Measurements from ENCODE around the gene MRPL14.
A peak's percentile ranks its signal among the peaks of the same experiment; 100 is the strongest.
"Not testable (repeated sequence)": the region's sequence is repeated elsewhere in the genome, so short reads cannot be mapped to it uniquely, and the experiment has no call there.

The MRPL14 gene

DNA sequence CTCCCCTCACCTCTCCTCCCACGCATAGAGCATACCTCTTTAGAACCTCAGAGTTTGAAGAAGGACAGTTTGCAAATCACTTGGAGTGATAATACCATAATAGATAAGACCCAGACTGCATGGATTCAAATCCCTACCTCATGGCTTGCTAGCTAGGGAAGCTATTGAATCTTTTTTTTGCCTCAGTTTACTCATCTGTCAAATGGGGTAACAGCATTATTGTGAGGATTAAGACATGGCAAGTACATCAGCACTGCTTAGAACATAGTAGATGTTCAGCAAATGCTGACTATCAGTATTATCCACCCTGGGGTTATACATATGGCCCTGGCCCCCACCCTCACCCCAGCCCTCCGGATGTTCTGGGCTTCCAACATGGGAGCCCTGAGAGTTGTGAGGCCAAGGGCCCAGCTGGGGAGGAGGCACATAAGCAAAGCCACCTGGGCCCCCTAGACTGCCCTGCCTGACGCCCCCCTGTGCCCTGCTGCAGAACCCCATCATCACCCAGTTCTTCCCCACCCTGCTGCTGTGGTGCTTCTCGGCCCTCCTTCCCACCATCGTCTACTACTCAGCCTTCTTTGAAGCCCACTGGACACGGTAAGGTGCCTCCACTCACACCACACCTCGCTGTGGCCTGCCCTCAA is 22.2 kb upstream of the MRPL14 start:
- no peak for DNase-seq

DNA sequence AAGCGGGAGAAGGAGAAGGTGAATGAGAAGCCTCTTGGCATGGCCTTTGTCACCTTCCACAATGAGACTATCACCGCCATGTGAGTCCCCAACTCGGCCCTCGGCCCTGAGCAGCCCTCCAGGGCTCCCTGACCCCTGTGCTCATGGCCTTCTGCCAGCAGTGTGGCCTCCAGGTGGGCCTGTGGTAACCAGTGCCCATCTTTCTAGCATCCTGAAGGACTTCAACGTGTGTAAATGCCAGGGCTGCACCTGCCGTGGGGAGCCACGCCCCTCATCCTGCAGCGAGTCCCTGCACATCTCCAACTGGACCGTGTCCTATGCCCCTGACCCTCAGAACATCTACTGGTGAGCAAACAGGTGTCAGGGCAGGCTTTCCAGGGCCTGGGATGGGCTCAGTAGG is 21.1 kb upstream of the MRPL14 start:
- no peak for DNase-seq

DNA sequence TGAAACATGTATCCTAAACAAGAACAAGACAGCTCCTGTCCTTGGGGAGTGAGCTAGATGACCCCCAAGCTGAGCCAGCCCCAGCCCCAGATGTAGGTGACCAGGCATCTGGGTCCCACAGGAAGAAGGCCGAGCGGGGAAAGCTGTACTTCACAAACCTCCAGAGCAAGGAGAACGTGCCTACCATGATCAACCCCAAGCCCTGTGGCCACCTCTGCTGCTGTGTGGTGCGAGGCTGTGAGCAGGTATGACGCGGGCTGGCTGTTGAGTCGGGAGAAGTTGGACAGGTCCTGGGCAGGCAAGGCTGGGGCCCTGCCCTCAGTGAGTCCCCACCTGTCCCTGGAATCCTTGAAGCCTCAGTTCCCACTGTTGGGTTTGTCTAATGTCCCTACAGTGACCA is 20.0 kb upstream of the MRPL14 start:
- no peak for DNase-seq

DNA sequence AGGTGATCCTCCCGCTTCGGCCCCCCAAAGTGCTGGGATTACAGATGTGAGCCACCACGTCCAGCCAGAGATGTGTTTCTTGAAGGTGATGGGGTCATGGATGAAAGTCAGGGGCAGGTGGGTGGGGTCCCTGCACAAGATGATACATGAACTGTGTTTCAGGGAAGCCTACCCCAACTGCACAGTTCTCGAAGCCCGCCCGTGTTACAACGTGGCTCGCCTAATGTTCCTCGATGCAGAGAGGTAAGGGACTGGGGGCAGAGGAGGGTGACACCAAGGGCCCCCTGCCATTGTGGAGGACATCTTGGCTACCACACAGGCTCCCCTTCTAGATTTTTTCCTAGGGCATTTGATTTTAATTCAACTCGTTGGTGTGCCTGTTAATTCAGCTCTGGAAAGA is 19.4 kb upstream of the MRPL14 start:
- no peak for DNase-seq

DNA sequence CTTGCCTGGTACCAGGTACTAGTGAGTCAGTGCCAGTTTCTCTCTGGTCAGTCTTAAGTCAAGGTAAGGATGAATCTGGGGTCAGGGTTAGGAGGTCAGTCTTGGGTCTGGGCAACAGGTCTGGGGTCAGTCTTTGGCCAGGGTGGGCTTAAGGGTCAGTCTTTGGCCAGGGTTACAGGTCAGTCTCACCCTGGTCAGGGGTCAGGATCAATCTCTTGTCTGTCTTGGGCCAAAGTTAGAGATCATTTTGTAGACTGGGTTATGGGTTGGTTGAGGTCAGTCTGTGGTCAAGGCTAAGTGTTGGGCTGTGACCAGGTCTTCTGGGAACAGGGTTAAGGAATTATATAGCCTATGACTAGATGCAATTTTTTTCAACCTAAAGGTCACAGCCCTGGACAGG is 18.6 kb upstream of the MRPL14 start:
- no peak for DNase-seq

DNA sequence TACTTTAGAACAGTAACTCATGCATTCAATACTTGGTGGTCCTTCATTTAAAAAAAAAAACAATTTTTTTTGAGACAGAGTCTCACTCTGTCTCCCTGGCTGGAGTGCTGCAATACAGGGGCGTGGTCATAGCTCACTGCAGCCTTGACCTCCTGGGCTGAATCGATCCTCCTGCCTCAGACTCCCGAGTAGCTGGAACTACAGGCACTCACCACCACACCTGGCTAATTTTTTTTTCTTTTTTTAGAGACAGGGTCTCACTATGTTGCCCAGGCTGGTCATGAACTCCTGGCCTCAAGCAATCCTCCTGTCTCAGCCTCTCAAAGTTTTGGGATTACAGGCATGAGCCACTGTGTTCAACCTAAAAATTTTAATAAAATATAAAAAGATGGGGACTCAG is 17.3 kb upstream of the MRPL14 start:
- DNase-seq = not testable (repeated sequence)

DNA sequence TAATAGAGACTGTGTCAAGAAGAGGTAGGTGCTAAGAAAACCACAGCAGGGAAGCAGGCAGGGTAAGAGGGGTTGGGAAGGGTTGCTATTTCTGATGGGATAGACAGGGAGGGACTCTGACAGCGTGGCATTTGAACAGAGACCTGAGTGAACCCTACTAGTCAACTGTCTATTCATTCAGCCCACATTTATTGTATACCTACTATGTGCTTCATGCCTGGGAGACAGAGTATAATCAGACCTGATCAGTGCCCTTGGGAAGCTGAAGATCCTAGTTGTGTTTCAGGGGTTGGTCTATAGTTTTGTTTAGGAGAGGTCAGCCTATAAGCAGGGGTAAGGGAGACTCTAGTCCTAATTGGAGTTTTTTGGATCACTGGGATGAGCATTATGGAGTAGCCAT is 16.5 kb upstream of the MRPL14 start:
- DNase-seq = no peak

DNA sequence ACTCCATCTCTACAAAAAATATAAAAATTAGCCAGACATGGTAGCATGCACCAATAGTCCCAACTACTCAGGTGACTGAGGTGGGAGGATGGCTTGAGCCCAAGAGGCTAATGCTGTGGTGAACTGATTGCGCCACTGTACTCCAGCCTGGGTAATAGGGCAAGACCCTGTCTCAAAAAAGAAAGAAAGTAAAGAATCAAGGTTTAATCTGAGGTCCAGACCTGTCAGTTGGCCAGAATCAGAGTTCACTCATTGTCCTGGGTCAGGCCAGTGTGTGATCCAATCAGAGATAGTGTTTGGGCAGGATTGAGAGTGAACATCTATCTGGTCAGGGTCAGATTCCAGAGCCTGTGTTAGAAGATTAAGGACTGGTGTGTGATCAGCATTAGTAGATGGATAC is 15.6 kb upstream of the MRPL14 start:
- DNase-seq = no peak

DNA sequence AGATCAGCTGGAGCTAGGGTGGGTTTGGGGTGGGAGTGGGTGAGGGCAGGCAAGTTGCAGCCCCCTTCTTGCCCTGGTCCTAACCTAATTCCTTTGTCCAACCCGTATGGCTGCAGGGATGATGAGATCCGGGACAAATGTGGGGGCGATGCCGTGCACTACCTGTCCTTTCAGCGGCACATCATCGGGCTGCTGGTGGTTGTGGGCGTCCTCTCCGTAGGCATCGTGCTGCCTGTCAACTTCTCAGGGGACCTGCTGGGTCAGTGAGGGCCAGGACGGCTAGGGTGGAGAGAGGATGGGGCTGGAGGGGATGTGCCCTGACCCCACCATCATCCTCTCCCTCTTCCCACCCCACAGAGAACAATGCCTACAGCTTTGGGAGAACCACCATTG is 12.1 kb upstream of the MRPL14 start:
- DNase-seq = no peak

DNA sequence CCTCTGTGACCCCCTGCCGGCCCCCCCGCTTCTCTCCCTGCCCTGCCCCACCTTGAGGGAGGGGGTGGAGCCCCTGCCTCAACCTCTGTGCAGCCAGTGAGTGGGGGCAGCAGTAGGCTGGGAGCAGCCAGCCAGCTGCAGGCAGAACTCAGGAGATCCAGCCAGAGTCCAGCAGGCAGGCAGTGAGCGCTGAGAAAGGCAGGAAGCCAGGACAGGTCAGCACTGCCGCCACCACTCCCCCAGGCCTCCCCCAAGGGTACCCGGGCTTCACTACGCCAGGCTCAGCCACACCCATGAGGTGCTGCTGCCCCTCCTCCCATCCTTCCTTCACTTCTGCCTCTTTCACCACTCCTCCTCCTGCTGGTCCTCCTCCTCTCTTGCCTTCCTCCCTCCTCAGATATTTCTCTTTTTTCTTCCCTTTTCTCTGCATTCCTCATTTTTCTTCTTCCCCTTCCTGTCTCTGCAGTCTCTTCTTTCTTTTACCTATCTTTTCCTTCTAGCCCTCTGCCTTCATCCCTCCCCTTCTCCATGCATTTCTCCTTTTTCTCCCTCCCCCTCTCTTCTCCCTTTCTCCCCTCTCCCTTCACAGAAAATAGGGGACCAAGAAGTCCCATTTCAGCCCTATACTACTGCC is 11.6 kb upstream of the MRPL14 start:
- DNase-seq = no peak

DNA sequence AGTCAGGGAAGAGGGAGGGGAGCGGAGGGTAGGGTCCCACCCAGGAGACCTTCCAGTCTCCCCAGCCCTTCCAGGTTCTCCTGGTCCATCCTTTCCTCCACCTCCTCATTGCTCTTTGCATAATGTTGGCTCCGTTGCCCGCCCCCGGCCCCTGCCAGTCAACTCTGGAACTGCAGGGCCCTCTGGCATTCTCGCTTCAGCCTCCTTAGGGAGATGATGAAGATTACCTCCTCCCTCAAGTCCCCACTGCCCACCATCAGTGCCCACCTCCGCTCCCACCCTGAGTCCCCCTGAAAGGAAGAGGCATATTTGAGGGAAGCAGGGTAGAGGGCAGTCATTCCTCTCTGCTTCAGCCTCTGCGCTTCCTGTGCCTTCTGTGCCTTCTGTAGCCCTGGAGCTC is 8.6 kb upstream of the MRPL14 start:
- no peak for DNase-seq

DNA sequence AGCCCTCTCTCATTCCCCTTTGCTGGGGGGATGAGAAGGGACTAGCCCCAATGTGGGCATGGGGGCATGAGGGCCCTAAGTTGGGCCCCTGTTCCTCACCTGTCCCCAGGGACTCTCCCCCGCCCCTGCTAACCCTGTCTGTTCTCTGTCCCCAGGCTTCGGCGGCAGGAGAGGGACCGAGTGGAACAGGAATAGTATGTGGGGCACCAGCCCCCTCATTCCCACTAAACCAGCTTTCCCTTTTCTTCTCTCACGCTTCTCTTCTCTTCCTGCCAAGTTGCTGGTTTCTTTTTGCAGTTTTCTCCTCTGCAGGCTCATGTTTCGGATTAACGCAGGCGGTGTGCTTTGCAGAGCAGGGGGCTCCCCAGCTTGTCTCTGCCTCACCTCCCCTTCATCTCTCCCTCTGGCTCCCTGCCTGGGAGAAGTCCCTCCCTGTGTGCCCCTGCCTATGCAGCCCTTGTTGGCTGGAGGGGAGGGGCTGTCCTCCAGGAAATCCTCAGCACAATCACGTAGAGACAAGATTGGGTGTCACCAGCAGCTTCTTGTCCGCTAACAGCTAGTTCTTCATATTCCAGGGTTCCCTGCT is 8.0 kb upstream of the MRPL14 start:
- no peak for DNase-seq

DNA sequence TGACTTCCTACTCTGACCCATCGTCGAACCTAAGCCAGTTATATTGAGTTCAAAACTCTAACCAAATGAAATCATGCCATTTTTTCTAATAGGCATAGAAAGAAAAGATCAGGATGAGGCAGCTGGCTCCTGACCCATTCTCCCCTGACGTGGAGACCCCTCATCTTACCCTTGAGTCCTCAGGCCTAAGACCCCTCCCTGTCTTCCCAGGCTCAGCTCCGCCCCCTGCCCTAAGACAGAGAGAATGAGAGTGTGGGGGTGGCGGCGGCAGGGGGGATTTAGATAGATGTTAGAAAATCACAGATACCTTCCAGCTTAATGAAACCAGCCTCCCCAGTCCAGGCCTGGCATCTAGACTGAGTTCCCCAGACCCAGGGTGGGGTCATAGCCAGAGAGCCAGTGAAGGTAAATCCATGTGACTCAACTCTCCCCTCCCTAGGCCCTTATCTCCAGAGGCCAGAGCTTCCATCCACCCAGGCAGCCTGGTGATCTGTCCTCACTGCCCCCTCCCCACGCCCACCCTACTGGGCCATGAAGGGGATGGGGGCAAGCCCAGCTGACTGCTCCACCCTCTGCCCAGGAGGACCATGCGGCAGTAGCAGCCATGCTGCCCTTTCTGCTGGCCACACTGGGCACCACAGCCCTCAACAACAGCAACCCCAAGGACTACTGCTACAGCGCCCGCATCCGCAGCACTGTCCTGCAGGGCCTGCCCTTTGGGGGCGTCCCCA is 6.9 kb upstream of the MRPL14 start:
- no peak for DNase-seq

DNA sequence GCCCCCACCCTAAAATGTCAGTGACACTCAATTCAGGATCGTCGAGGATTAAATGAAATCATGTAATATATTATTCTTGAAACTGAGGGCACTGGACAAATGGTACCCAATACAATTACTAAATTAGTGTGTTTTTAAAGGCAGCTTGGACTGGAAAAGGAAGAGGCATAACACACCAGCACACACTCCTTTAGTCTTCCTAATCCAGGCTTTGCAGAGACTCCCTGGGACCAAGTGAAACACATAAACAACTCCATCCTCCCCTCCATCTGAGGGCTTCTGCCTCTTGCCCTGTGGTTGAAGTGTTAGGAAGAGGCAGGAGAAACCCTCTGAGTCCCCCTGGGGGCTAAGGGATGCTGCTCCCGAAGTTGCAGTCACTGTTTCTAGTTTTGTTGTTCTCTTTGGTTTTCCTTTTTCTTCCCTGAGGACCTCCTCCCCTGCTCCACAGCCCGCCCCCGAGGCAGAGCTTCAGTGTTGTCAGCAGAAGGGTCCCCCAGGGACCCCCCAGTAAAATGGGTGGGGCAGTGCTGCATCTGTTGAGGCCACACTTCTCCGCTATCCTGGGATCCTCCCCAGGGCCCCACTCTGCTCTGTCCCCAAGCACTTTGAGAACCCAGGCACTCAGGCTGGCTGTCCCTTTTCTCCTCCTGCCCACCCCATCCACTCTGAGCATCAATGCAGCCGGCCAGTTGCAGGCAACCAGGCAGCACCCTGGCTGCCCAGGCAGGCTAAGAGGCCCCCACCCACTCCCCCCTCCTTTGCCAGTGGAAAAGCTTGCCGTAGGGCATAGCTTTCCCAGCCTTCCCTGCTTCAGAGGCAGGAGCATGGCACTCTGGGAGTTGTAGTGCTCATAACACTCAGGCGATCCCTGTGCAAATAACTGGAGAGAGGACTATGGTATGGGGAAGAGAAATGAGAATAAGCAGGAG is 6.0 kb upstream of the MRPL14 start:
- no peak for DNase-seq

DNA sequence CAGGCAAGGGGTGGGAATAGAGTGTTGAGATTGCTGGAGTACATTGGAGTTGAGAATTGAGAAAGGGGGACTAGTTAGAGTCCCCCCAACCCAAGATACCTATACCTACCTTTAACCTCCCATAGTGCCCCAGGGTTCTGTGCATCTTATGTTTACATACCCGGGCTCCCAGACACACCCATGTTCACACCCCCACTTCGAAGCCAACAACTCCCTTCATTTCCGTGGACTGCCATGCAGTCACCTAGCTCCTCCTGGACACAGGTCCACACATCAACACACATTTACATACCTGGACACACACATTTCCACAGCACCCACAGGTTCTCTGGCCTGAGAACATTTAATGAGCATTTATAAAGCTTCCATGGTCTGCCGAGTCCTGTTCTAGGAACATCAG is 5.2 kb upstream of the MRPL14 start:
- DNase-seq = no peak

DNA sequence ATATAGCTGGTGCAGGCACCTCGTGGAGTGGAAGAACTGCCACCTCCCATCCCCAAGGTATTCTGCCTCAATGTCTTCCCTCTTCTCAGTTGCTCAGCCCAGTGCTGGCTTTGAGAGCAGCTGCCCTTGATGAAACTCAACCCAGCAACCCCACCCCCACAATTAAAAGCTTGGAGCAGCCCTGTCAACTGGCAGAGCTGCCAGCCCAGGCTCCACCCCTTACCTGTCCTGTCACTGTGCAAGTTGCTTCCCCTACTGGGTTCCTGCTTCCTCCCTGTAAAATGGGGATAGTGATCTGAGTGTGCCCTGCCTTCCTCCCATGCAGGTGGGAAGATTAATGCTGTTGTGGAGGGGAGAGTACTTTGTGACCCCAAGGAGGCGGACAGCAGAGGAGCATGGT is 4.6 kb upstream of the MRPL14 start:
- DNase-seq = no peak

DNA sequence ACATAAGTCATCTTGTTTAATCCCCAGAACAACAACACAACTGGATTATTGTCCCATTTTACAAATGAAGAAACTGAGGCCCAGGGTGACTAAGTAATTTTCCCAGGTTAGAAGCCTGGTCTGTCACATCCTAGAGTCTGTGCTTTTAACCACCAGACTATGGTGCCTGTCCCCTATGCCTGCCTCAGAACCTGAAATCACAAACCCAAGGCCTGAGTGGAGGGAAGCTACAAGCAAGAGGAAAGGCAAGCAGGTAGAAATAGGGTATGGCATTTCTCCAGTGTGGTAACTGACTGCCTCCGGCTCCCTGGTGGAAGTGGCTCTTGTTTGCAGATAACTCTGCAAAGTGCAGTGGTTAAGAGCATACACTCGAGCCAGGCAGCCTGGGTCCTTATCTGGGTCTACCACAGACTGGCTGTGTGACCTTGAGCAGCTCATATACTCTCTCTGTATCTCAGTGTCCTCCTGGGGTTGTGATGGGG is 2.6 kb upstream of the MRPL14 start:
- DNase-seq = no peak

DNA sequence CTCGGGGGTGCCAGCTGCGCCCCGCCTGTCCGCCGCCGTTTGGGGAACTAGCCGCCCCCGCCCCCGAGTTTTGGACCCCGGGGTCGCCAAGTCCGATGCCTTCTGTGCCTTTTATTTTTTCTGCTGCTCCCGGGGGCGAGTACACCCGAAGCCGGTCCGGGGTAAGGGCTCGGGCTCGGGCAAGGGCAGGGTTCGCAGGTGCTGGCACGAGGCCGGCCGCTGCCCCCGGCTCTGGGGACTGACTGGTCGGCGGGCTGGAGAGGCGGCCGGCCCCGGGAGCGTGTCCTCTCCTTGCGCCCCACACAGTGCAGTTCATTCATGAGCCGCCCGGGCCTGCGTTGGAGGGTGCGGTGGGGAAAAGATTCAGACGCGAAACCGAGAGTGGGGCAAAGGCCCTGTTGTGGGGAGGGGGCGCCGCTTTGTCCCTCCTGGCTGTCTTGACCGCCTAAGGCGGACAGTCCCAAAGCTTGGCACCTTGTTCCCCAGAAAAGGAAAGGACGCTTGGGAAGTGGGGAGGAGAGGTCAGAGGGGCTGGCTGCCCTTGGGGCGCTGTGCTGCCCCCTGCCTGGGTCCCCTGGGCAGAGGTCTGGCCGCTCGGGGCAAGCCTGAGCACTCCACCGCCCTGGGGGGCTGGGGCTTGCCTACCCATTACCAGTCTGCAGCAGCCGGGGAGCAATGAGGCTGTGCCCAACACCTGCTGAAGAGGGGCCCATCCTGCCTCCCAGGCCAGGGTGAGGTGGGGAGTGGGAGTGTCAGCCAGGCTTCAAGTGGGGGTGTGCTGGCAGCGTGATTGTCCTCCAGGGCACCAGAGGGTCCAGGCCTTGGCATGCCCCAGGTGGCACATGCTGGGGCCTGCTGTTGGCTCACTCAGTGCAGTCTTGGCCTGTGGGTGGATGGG is 1.0 kb upstream of the MRPL14 start:
- DNase-seq = no peak

DNA sequence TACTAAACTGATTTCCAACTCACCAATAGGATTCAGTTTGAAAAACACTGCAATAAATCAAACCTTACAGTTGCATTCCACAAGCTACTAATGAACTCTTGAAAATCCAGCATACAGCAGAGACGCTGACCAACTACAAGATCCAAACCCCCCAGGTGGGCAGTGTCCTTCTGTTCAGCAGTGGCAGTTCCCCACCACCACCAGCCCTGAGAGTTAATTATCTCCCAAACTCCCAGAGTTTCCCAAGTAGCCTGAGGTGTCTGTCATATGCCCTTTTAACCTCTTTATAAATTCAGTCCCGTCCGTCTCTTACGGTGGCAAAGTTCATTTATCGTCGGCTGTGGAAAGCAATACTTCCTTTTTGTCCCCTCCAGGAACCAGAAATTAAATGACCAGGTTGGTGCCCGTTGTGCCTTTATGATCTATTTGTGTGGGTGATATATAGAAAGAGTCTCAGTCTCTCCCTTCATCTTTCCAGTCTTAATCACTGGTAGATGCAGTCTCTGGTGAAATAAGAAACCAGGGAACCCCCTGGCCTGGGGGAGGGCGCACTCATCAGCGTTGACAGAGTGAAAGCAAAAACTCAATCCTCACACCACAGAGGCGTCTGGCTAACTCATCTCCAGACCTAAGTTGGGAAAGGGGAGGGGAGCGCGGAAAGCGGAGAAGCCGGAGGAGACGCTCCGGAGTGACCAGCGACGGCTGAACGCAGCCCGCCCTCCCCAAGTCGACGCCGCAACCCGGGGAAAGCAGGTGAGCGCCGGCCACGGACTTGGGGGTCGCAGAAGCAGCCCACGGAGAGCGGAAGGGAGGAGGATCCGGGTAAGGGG is 717 bp downstream of the MRPL14 start:
- DNase-seq = peak; percentile 46

DNA sequence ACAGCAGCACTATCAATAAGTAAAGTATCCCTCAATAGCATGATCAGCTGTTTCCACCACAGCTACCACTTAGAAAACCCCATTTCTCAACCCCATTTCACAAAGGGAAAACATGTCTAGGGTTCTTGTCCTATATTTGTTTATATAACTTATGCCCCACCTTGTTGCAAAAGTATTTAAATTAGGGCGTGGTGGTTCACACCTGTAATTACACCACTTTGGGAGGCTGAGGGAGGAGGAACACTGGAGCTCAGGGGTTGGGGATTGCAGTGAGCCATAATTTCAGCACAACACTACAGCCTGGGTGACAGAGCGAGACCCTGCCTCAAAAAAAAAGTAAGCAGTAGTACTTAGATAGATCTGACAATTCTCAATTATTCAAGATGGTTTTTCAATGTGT is 3.7 kb downstream of the MRPL14 start:
- no peak for DNase-seq

DNA sequence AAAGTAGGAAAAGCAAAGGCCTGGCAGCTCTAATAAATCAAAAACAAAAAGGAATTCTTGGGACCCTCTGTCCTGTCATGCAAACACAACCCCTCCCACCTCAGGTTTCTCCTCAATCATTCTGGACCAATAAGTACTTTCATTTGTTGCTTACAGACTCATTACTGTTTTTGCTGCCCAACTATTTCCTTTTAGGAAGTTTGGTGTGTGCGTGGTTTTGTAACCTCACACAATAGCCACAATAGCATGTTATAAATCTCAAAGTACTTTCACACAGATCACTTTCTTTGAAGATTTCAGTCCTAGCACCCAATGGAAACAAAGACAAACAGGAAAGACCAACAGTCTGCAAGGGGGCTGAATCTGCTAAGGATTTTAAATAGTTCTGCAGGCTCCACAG is 4.5 kb downstream of the MRPL14 start:
- no peak for DNase-seq

All from T-helper 9 cell (primary cell).